Karpas-422 (cell line): Measurements from ENCODE around the gene MRPL44. TPM values are rescaled to one million over a fixed set of nuclear protein-coding genes. Genes with fewer than 3 reads are reported as not detected.
"Not testable (repeated sequence)": the region's sequence is repeated elsewhere in the genome, so short reads cannot be mapped to it uniquely, and the experiment has no call there.

Source experiments
- DNase-seq: peaks from one replicate; pipeline ENCODE4 v3.0.0-alpha.2; 2015
- H2AFZ ChIP-seq: fragments of 200-600 bp; sonication (generic); 2 replicates; pipeline ENCODE4 v1.6.1; 2014; ENCODE audit warnings: antibody characterized with exemption, low read length, mixed read lengths
- H3K27ac ChIP-seq: fragments of 200-600 bp; sonication (generic); 2 replicates; pipeline ENCODE4 v1.5.1; 2014; ENCODE audit warnings: mild to moderate bottlenecking, low read length, moderate library complexity
- H3K27me3 ChIP-seq: fragments of 200-600 bp; sonication (generic); 2 replicates; pipeline ENCODE4 v1.6.1; 2014; ENCODE audit warnings: low read length, mixed read lengths
- H3K36me3 ChIP-seq: fragments of 200-600 bp; sonication (generic); 2 replicates; pipeline ENCODE4 v1.6.1; 2014; ENCODE audit warnings: low read length, mixed read lengths; ENCODE audit not compliant: insufficient read depth
- H3K4me1 ChIP-seq: fragments of 200-600 bp; sonication (generic); 2 replicates; pipeline ENCODE4 v1.6.1; 2014; ENCODE audit warnings: mild to moderate bottlenecking, low read length, mixed read lengths
- H3K4me2 ChIP-seq: fragments of 200-600 bp; sonication (generic); 2 replicates; pipeline ENCODE4 v1.6.1; 2014; ENCODE audit warnings: low read length, low read depth, mild to moderate bottlenecking; ENCODE audit not compliant: poor library complexity, severe bottlenecking
- H3K4me3 ChIP-seq: fragments of 200-600 bp; sonication (generic); 2 replicates; pipeline ENCODE4 v1.5.1; 2014; ENCODE audit warnings: mild to moderate bottlenecking, antibody characterized with exemption, low read length, mixed read lengths
- H3K79me2 ChIP-seq: fragments of 200-600 bp; sonication (generic); 2 replicates; pipeline ENCODE4 v1.6.1; 2014; ENCODE audit warnings: mild to moderate bottlenecking, low read length, mixed read lengths
- H3K9ac ChIP-seq: fragments of 200-600 bp; sonication (generic); 2 replicates; pipeline ENCODE4 v1.6.0; 2014; ENCODE audit warnings: low read length
- H3K9me2 ChIP-seq: fragments of 200-600 bp; sonication (generic), shearing (Covaris generic); replicated peaks from 2 replicates; pipeline ENCODE4 v1.6.0; 2014; ENCODE audit warnings: mild to moderate bottlenecking, low read length, moderate library complexity; ENCODE audit not compliant: insufficient read depth
- H3K9me3 ChIP-seq: fragments of 300-700, 200-600 bp; sonication (generic); 2 replicates; pipeline ENCODE4 v1.6.1; 2014; ENCODE audit warnings: low read length, mixed read lengths
- H4K20me1 ChIP-seq: fragments of 200-600 bp; sonication (generic); 2 replicates; pipeline ENCODE4 v1.6.1; 2014; ENCODE audit warnings: mild to moderate bottlenecking, antibody characterized with exemption, low read length, low read depth; ENCODE audit not compliant: insufficient read depth
- total RNA-seq: library from RNA; depleted of rRNA; stranded (reverse); fragments of >200 nt; shearing (Covaris generic); gene quantifications from 2 replicates; pipeline ENCODE4 v1.2.3, GENCODE V29; 2014; ENCODE audit warnings: low replicate concordance

Gene MRPL44
- total RNA-seq, 1 experiment from 2014 or later, result 34.9 TPM

GRCh38 chr2:223996391-223996790 lies 39.1 kb downstream of the MRPL44 start:
- no peaks in the 10 kb centered on the region for H3K27me3 ChIP-seq
- H3K9me2 ChIP-seq, result no peaks in the 10 kb centered on the region
- no peak for DNase-seq
- no peaks in the 10 kb centered on the region for H3K36me3 ChIP-seq
- H3K9me3 ChIP-seq, result no peaks in the 10 kb centered on the region
- no peak overlapping the region for H3K4me3 ChIP-seq
- H2AFZ ChIP-seq, result no peak overlapping the region
- no peak overlapping the region for H3K27ac ChIP-seq
- no peak overlapping the region for H3K9ac ChIP-seq
- no peak overlapping the region for H3K4me2 ChIP-seq
- no peaks in the 10 kb centered on the region for H3K4me1 ChIP-seq
- H3K79me2 ChIP-seq, result no peaks in the 10 kb centered on the region
- H4K20me1 ChIP-seq, result no peaks in the 10 kb centered on the region

GRCh38 chr2:223997938-223998337 lies 40.7 kb downstream of the MRPL44 start:
- H3K9me2 ChIP-seq, result no peaks in the 10 kb centered on the region
- H3K4me3 ChIP-seq, result no peak overlapping the region
- H2AFZ ChIP-seq, result no peak overlapping the region
- H3K9ac ChIP-seq, result no peak overlapping the region
- H3K27ac ChIP-seq, result no peak overlapping the region
- H3K27me3 ChIP-seq, result no peaks in the 10 kb centered on the region
- H3K4me1 ChIP-seq, result no peaks in the 10 kb centered on the region
- H3K9me3 ChIP-seq, result no peaks in the 10 kb centered on the region
- no peak for DNase-seq
- no peaks in the 10 kb centered on the region for H4K20me1 ChIP-seq
- no peak overlapping the region for H3K4me2 ChIP-seq
- H3K36me3 ChIP-seq, result no peaks in the 10 kb centered on the region
- no peaks in the 10 kb centered on the region for H3K79me2 ChIP-seq

GRCh38 chr2:223998948-223999347 lies 41.7 kb downstream of the MRPL44 start:
- no peaks in the 10 kb centered on the region for H3K27me3 ChIP-seq
- H3K79me2 ChIP-seq, result no peaks in the 10 kb centered on the region
- H3K4me1 ChIP-seq, result no peaks in the 10 kb centered on the region
- H2AFZ ChIP-seq, result no peak overlapping the region
- no peaks in the 10 kb centered on the region for H4K20me1 ChIP-seq
- no peaks in the 10 kb centered on the region for H3K36me3 ChIP-seq
- DNase-seq, result no peak
- H3K4me2 ChIP-seq, result no peak overlapping the region
- no peak overlapping the region for H3K4me3 ChIP-seq
- H3K27ac ChIP-seq, result no peak overlapping the region
- H3K9me3 ChIP-seq, result no peaks in the 10 kb centered on the region
- H3K9ac ChIP-seq, result no peak overlapping the region
- no peaks in the 10 kb centered on the region for H3K9me2 ChIP-seq

GRCh38 chr2:223999862-224000261 lies 42.6 kb downstream of the MRPL44 start:
- H3K9ac ChIP-seq, result no peak overlapping the region
- H3K27me3 ChIP-seq, result no peaks in the 10 kb centered on the region
- H3K79me2 ChIP-seq, result no peaks in the 10 kb centered on the region
- no peaks in the 10 kb centered on the region for H3K9me3 ChIP-seq
- H4K20me1 ChIP-seq, result no peaks in the 10 kb centered on the region
- H3K4me3 ChIP-seq, result no peak overlapping the region
- no peaks in the 10 kb centered on the region for H3K4me1 ChIP-seq
- H2AFZ ChIP-seq, result no peak overlapping the region
- no peak overlapping the region for H3K4me2 ChIP-seq
- no peak for DNase-seq
- no peaks in the 10 kb centered on the region for H3K9me2 ChIP-seq
- H3K27ac ChIP-seq, result no peak overlapping the region
- H3K36me3 ChIP-seq, result no peaks in the 10 kb centered on the region

GRCh38 chr2:224000662-224001061 lies 43.4 kb downstream of the MRPL44 start:
- H3K9me3 ChIP-seq, H4K20me1 ChIP-seq, H3K79me2 ChIP-seq, H3K36me3 ChIP-seq, DNase-seq, H3K4me3 ChIP-seq, H2AFZ ChIP-seq, H3K9me2 ChIP-seq, H3K4me2 ChIP-seq, H3K4me1 ChIP-seq, H3K27me3 ChIP-seq, H3K9ac ChIP-seq, H3K27ac ChIP-seq: not testable (repeated sequence)

GRCh38 chr2:224004105-224004695 lies 46.9 kb downstream of the MRPL44 start:
- H3K9ac ChIP-seq, result no peak overlapping the region
- no peaks in the 10 kb centered on the region for H3K27me3 ChIP-seq
- no peak overlapping the region for H2AFZ ChIP-seq
- H3K4me3 ChIP-seq, result no peak overlapping the region
- no peak overlapping the region for H3K27ac ChIP-seq
- no peak overlapping the region for H3K4me2 ChIP-seq
- H3K9me2 ChIP-seq, result no peaks in the 10 kb centered on the region
- H3K4me1 ChIP-seq, result no peaks in the 10 kb centered on the region
- no peaks in the 10 kb centered on the region for H3K36me3 ChIP-seq
- DNase-seq, result no peak
- H3K9me3 ChIP-seq, result no peaks in the 10 kb centered on the region
- H4K20me1 ChIP-seq, result no peaks in the 10 kb centered on the region
- H3K79me2 ChIP-seq, result no peaks in the 10 kb centered on the region

- no peaks in the 10 kb centered on the region for H3K9me3 ChIP-seq
- H2AFZ ChIP-seq, result no peak overlapping the region
- DNase-seq, result no peak
- no peaks in the 10 kb centered on the region for H4K20me1 ChIP-seq
- H3K79me2 ChIP-seq, result no peaks in the 10 kb centered on the region
- H3K27me3 ChIP-seq, result no peaks in the 10 kb centered on the region
- H3K27ac ChIP-seq, result no peak overlapping the region
- no peaks in the 10 kb centered on the region for H3K36me3 ChIP-seq
- no peaks in the 10 kb centered on the region for H3K9me2 ChIP-seq
- H3K4me3 ChIP-seq, result no peak overlapping the region
- no peaks in the 10 kb centered on the region for H3K4me1 ChIP-seq
- no peak overlapping the region for H3K4me2 ChIP-seq
- no peak overlapping the region for H3K9ac ChIP-seq
Measured at GRCh38 chr2:224008702-224009261, 51.5 kb downstream of the MRPL44 start.

GRCh38 chr2:224009605-224010315 lies 52.5 kb downstream of the MRPL44 start:
- no peaks in the 10 kb centered on the region for H4K20me1 ChIP-seq
- H3K27me3 ChIP-seq, result no peaks in the 10 kb centered on the region
- no peak overlapping the region for H3K4me3 ChIP-seq
- H2AFZ ChIP-seq, result no peak overlapping the region
- DNase-seq, result no peak
- H3K36me3 ChIP-seq, result no peaks in the 10 kb centered on the region
- H3K4me1 ChIP-seq, result no peaks in the 10 kb centered on the region
- no peak overlapping the region for H3K4me2 ChIP-seq
- no peaks in the 10 kb centered on the region for H3K79me2 ChIP-seq
- H3K9ac ChIP-seq, result no peak overlapping the region
- H3K9me3 ChIP-seq, result no peaks in the 10 kb centered on the region
- H3K27ac ChIP-seq, result no peak overlapping the region
- no peaks in the 10 kb centered on the region for H3K9me2 ChIP-seq
